ENCODE measurements around the gene ZFAND3.

ZFAND3 gene

GRCh38 chr6:38163186-38164130, 343.9 kb downstream of the ZFAND3 start:
- TF ChIP-seq CTCF (IDR thresholded peaks at IDR 0.05; ENCODE audit: low read length) = no peak
- no peak for TF ChIP-seq EZH2 (IDR thresholded peaks at IDR 0.05; ENCODE audit: borderline replicate concordance, low read length)
- H3K9me2 ChIP-seq (ENCODE audit: low read depth, low read length) = no peaks in the 10 kb centered on the region

DNA sequence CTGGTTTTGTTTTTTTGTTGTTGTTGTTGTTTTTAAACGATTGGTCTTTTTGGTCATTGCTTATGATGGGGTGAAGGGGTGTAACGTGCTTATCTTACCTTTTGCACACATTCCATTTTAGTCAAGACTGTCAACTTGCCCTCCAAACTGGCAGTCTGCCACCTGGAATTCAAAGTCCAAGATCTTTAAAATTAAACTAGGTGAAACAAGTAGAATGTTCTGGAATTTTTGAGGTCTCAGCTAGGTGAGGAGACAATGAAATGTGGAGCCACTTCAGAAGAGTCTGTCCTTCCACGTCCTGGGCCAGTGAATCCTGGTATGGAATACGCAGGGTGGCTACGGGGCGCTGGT, 344.6 kb downstream of the ZFAND3 start:
- H4K20me1 ChIP-seq (ENCODE audit: insufficient read depth, low read length) = no peaks in the 10 kb centered on the region
- H3K79me2 ChIP-seq (ENCODE audit: insufficient read depth, low read length) = no peaks in the 10 kb centered on the region
- H3K4me2 ChIP-seq (ENCODE audit: low read length) = no peak overlapping the region
- no peak for TF ChIP-seq CTCF (IDR thresholded peaks at IDR 0.05; ENCODE audit: low read length)
- no peak for TF ChIP-seq EZH2 (IDR thresholded peaks at IDR 0.05; ENCODE audit: borderline replicate concordance, low read length)
- no peak overlapping the region for H3K9ac ChIP-seq (ENCODE audit: low read length)
- no peak overlapping the region for H3K4me3 ChIP-seq (ENCODE audit: low read depth, low read length, poor library complexity, severe bottlenecking)
- no peaks in the 10 kb centered on the region for H3K36me3 ChIP-seq (ENCODE audit: insufficient read depth, low read length)
- H3K9me3 ChIP-seq (ENCODE audit: low read length) = no peaks in the 10 kb centered on the region
- no peaks in the 10 kb centered on the region for H3F3A ChIP-seq (ENCODE audit: insufficient read depth, low read length)
- no peaks in the 10 kb centered on the region for H3K27me3 ChIP-seq (ENCODE audit: insufficient read depth, low read length)
- H2AFZ ChIP-seq (ENCODE audit: low read length) = no peak overlapping the region
- no peak overlapping the region for H3K27ac ChIP-seq (ENCODE audit: low read depth, low read length, poor library complexity, severe bottlenecking)
- H3K9me2 ChIP-seq (ENCODE audit: low read depth, low read length) = no peaks in the 10 kb centered on the region
- H3K4me1 ChIP-seq (ENCODE audit: insufficient read depth, low read length, severe bottlenecking) = no peaks in the 10 kb centered on the region

More at GRCh38 chr6:38163186-38164130, 343.9 kb downstream of the ZFAND3 start:
- Histone ChIP-seq H3K36me3 (ENCODE audit: insufficient read depth, low read length) (no peaks in the 10 kb centered on the region), H3K27me3 (ENCODE audit: insufficient read depth, low read length) (no peaks in the 10 kb centered on the region), H3K27ac (ENCODE audit: low read depth, low read length, poor library complexity, severe bottlenecking) (no peak overlapping the region), H3K9ac (ENCODE audit: low read length) (no peak overlapping the region), H3K4me2 (ENCODE audit: low read length) (no peak overlapping the region), H3K4me3 (ENCODE audit: low read depth, low read length, poor library complexity, severe bottlenecking) (no peak overlapping the region), H4K20me1 (ENCODE audit: insufficient read depth, low read length) (no peaks in the 10 kb centered on the region), H2AFZ (ENCODE audit: low read length) (no peak overlapping the region), H3K4me1 (ENCODE audit: insufficient read depth, low read length, severe bottlenecking) (no peaks in the 10 kb centered on the region), H3K9me3 (ENCODE audit: low read length) (no peaks in the 10 kb centered on the region), H3K79me2 (ENCODE audit: insufficient read depth, low read length) (no peaks in the 10 kb centered on the region), H3F3A (ENCODE audit: insufficient read depth, low read length) (no peaks in the 10 kb centered on the region)

GRCh38 chr6:38164671-38165108, 345.2 kb downstream of the ZFAND3 start:
- H3K9me3 ChIP-seq (ENCODE audit: low read length) = no peaks in the 10 kb centered on the region
- no peak overlapping the region for H3K9ac ChIP-seq (ENCODE audit: low read length)
- H3K27ac ChIP-seq (ENCODE audit: low read depth, low read length, poor library complexity, severe bottlenecking) = no peak overlapping the region
- H3K79me2 ChIP-seq (ENCODE audit: insufficient read depth, low read length) = no peaks in the 10 kb centered on the region
- no peak overlapping the region for H2AFZ ChIP-seq (ENCODE audit: low read length)
- H3K27me3 ChIP-seq (ENCODE audit: insufficient read depth, low read length) = no peaks in the 10 kb centered on the region
- no peak overlapping the region for H3K4me2 ChIP-seq (ENCODE audit: low read length)
- no peaks in the 10 kb centered on the region for H3K4me1 ChIP-seq (ENCODE audit: insufficient read depth, low read length, severe bottlenecking)
- no peaks in the 10 kb centered on the region for H3K36me3 ChIP-seq (ENCODE audit: insufficient read depth, low read length)
- H3K4me3 ChIP-seq (ENCODE audit: low read depth, low read length, poor library complexity, severe bottlenecking) = no peak overlapping the region
- no peaks in the 10 kb centered on the region for H3F3A ChIP-seq (ENCODE audit: insufficient read depth, low read length)
- no peaks in the 10 kb centered on the region for H4K20me1 ChIP-seq (ENCODE audit: insufficient read depth, low read length)
- TF ChIP-seq CTCF (IDR thresholded peaks at IDR 0.05; ENCODE audit: low read length) = no peak
- no peak for TF ChIP-seq EZH2 (IDR thresholded peaks at IDR 0.05; ENCODE audit: borderline replicate concordance, low read length)
- no peaks in the 10 kb centered on the region for H3K9me2 ChIP-seq (ENCODE audit: low read depth, low read length)

Data from OCI-LY1 (cell line).